ENCODE measurements around the gene PAM.
"Not testable (repeated sequence)": the region's sequence is repeated elsewhere in the genome, so short reads cannot be mapped to it uniquely, and the experiment has no call there.

Gene PAM

DNA sequence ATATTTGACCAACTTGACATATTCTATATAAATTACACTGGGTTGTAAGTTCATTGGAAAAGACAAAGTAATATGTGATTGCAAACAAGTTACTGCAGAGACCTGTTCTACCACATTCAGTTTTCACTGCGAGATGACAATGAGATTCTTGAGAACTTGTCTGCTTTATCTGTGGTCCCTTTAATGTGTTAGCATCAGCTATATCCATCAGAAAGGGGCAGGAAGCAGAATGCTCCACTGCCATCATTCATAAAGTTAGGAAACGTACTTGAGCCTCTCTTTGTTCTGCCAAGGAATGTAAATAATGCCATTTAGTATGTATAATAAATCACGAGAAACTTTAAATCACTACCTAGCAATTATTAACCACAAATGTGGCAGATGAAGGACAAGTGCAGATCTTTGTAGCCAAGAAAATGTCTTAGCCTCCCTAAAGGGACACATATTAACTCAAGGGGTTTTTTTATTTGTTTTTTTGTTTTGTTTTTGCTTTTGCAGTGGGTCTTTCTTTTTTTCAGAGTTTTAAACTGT is 305.4 kb downstream of the PAM start:
- Histone ChIP-seq H3K9ac (ENCODE audit: low read length) (no peak overlapping the region), H3K36me3 (ENCODE audit: control insufficient read depth, insufficient read depth, low read length) (no peaks in the 10 kb centered on the region), H3K4me1 (ENCODE audit: control insufficient read depth, insufficient read depth, low read length) (no peaks in the 10 kb centered on the region), H3K27me3 (ENCODE audit: control insufficient read depth, insufficient read depth, low read length) (no peaks in the 10 kb centered on the region), H3K27ac (ENCODE audit: low read depth, low read length) (no peak overlapping the region), H3K4me3 (ENCODE audit: low read length) (no peak overlapping the region)

GRCh38 chr5:103066326-103066725 is 311.2 kb downstream of the PAM start:
- Histone ChIP-seq H3K9ac (ENCODE audit: low read length) (no peak overlapping the region), H3K27me3 (ENCODE audit: control insufficient read depth, insufficient read depth, low read length) (no peaks in the 10 kb centered on the region), H3K4me1 (ENCODE audit: control insufficient read depth, insufficient read depth, low read length) (no peaks in the 10 kb centered on the region), H3K27ac (ENCODE audit: low read depth, low read length) (no peak overlapping the region), H3K36me3 (ENCODE audit: control insufficient read depth, insufficient read depth, low read length) (no peaks in the 10 kb centered on the region), H3K4me3 (ENCODE audit: low read length) (no peak overlapping the region)

- H3K9ac ChIP-seq (ENCODE audit: low read length); H3K27me3 ChIP-seq (ENCODE audit: control insufficient read depth, insufficient read depth, low read length); H3K4me3 ChIP-seq (ENCODE audit: low read length); H3K27ac ChIP-seq (ENCODE audit: low read depth, low read length); H3K4me1 ChIP-seq (ENCODE audit: control insufficient read depth, insufficient read depth, low read length); H3K36me3 ChIP-seq (ENCODE audit: control insufficient read depth, insufficient read depth, low read length): not testable (repeated sequence)
Observed at GRCh38 chr5:103073500-103073899, 318.4 kb downstream of the PAM start.

DNA sequence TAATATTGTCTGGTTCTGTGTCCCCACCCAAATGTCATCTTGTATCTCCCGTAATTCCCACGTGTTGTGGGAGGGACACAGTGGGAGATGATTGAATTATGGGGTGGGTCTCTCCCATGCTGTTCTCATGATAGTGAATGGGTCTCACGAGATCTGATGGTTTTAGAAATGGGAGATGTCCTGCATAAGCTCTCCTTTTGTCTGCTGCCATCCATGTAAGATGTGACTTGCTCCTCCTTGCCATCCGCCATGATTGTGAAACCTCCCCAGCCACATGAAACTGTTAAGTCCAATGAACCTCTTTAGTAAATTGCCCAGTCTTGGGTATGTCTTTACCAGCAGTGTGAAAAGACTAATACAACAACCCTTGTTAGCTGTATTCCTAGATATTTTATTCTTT is 320.3 kb downstream of the PAM start:
- Histone ChIP-seq H3K4me1 (ENCODE audit: control insufficient read depth, insufficient read depth, low read length) (no peaks in the 10 kb centered on the region), H3K9ac (ENCODE audit: low read length) (no peak overlapping the region), H3K27ac (ENCODE audit: low read depth, low read length) (no peak overlapping the region), H3K4me3 (ENCODE audit: low read length) (no peak overlapping the region), H3K27me3 (ENCODE audit: control insufficient read depth, insufficient read depth, low read length) (no peaks in the 10 kb centered on the region), H3K36me3 (ENCODE audit: control insufficient read depth, insufficient read depth, low read length) (no peaks in the 10 kb centered on the region)
